Measurements from ENCODE around the gene DCDC2B. TPM values are rescaled to one million over a fixed set of nuclear protein-coding genes. Genes with fewer than 3 reads are reported as not detected.

The DCDC2B gene
- not detected in 2 replicates for total RNA-seq

GRCh38 chr1:32208891-32209328 lies at the start of gene DCDC2B:
Gene DCDC2B, plus strand, starts transcription at chr1:32209089. Its CDS starts 5 bp downstream, at chr1:32209094.

GRCh38 chr1:32179443-32180185 lies 29.3 kb upstream of the DCDC2B start, which contains the start of gene TXLNA:
Gene TXLNA, plus strand, starts transcription at chr1:32179675. Its CDS starts 671 bp downstream, at chr1:32180346.

GRCh38 chr1:32200226-32201010 lies 8.5 kb upstream of the DCDC2B start, which contains the start of gene CCDC28B:
Gene CCDC28B, plus strand, starts transcription at chr1:32200595. Its CDS starts 1,341 bp downstream, at chr1:32201936.

GRCh38 chr1:32205401-32206370 lies 3.2 kb upstream of the DCDC2B start, which contains the start of gene IQCC:
Gene IQCC, plus strand, starts transcription at chr1:32205671. Its CDS starts 11 bp downstream, at chr1:32205682.

GRCh38 chr1:32221980-32222755 lies 13.3 kb downstream of the DCDC2B start, which contains the start of the genes EIF3I and TMEM234:
Gene EIF3I, plus strand, starts transcription at chr1:32222407. Its CDS starts 35 bp downstream, at chr1:32222442.
Gene TMEM234, minus strand, starts transcription at chr1:32222353. Its CDS starts 31 bp downstream, at chr1:32222322.

GRCh38 chr1:32246888-32247273 lies 38.0 kb downstream of the DCDC2B start, which contains the start of gene FAM167B:
Gene FAM167B, plus strand, starts transcription at chr1:32247222. Its CDS starts 200 bp downstream, at chr1:32247422.

GRCh38 chr1:32250893-32251716 lies 42.2 kb downstream of the DCDC2B start, which contains the start of gene LCK:
Gene LCK, plus strand, starts transcription at chr1:32251265. Its CDS starts 23,065 bp downstream, at chr1:32274330.

Other genes starting within 250 kb of the DCDC2B start
- gene KHDRBS1, start 195.2 kb upstream of the DCDC2B start, total RNA-seq: 42.5 and 56.6 TPM in 2 replicates
- gene TMEM39B, start 136.2 kb upstream of the DCDC2B start, total RNA-seq: 6.1 and 6.8 TPM in 2 replicates
- 29.6 and 33.0 TPM in 2 replicates for gene KPNA6, start 101.0 kb upstream of the DCDC2B start, total RNA-seq
- 87.7 and 107 TPM in 2 replicates for gene TXLNA, start 29.4 kb upstream of the DCDC2B start, total RNA-seq
- gene CCDC28B, start 8.5 kb upstream of the DCDC2B start, total RNA-seq: 15.6 and 17.6 TPM in 2 replicates
- 2.1 and 2.5 TPM in 2 replicates for gene IQCC, start 3.4 kb upstream of the DCDC2B start, total RNA-seq
- gene TMEM234, start 13.3 kb downstream of the DCDC2B start, total RNA-seq: 20.7 and 22.7 TPM in 2 replicates
- gene EIF3I, start 13.3 kb downstream of the DCDC2B start, total RNA-seq: 285 and 327 TPM in 2 replicates
- gene FAM167B, start 38.1 kb downstream of the DCDC2B start, total RNA-seq: 0.79 and 1.7 TPM in 2 replicates
- not detected in 2 replicates for gene LCK, start 42.2 kb downstream of the DCDC2B start, total RNA-seq
- 113 and 116 TPM in 2 replicates for gene HDAC1, start 83.0 kb downstream of the DCDC2B start, total RNA-seq
- 13.9 TPM in 2 replicates for gene MARCKSL1, start 127.1 kb downstream of the DCDC2B start, total RNA-seq
- gene FAM229A, start 153.4 kb downstream of the DCDC2B start, total RNA-seq: 0.66 and 0.99 TPM in 2 replicates
- 0.40 and 1.7 TPM in 2 replicates for gene TSSK3, start 153.4 kb downstream of the DCDC2B start, total RNA-seq
- gene BSDC1, start 185.4 kb downstream of the DCDC2B start, total RNA-seq: 56.5 and 60.6 TPM in 2 replicates

Data from aortic smooth muscle cell (primary cell).